PFSK-1 (cell line): Measurements from ENCODE around the gene PLPPR1.

Source experiments
- FOXP2 ChIP-seq: optimal IDR thresholded peaks from 2 replicates; pipeline ENCODE3; 2011; ENCODE audit warnings: borderline replicate concordance, control low read depth, inconsistent platforms; ENCODE audit not compliant: insufficient read depth; ENCODE audit errors: extremely low read length, extremely low read depth
- POLR2AphosphoS5 ChIP-seq: IDR thresholded peaks from 2 replicates; pipeline ENCODE4 v1.6.1; 2012; ENCODE audit warnings: low read depth, mild to moderate bottlenecking, control low read depth, low read length, moderate library complexity
- REST ChIP-seq, 2 experiments: IDR thresholded peaks; 2 replicates each; pipeline versions ENCODE4 v1.6.1 to v1.8.0; 2011 to 2012; ENCODE audit warnings: low read depth in 2 of 2, low read length in 2 of 2, control low read depth in 1 of 2, inconsistent platforms in 1 of 2, mild to moderate bottlenecking in 1 of 2, moderate library complexity in 1 of 2; ENCODE audit not compliant: insufficient read depth in 1 of 2
- SIN3A ChIP-seq: IDR thresholded peaks from 2 replicates; pipeline ENCODE4 v1.6.1; 2012; ENCODE audit warnings: mild to moderate bottlenecking, low read length, moderate library complexity, borderline replicate concordance; ENCODE audit not compliant: insufficient read depth
- TAF1 ChIP-seq: IDR thresholded peaks from 2 replicates; pipeline ENCODE4 v1.6.1; 2012; ENCODE audit warnings: low read length, control low read depth, borderline replicate concordance; ENCODE audit not compliant: insufficient read depth

Gene PLPPR1

DNA sequence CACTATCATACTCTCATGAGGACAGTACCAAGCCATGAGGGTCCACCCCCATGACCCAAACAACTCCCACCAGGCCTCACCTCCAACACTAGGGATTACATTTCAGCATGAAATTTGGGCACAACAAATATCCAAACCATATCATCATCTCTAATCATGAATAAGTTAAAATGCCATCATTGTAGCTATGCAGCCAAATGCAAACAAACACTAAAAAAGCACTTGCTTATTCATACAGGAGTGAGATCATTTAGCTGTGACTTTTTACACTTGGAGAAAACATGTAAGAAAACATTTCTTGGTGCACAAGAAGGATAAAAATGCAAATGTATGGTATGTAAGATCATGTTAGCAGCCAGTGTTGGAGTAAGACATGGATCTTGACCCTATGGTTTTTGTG, 332.1 kb downstream of the PLPPR1 start:
- TF ChIP-seq POLR2AphosphoS5 (no peak), FOXP2 (no peak), SIN3A (no peak), TAF1 (no peak), REST (IDR thresholded peaks at IDR 0.05; ENCODE audit: insufficient read depth in 1 of 2, low read depth in 2 of 2, low read length in 2 of 2) (no peak)

DNA sequence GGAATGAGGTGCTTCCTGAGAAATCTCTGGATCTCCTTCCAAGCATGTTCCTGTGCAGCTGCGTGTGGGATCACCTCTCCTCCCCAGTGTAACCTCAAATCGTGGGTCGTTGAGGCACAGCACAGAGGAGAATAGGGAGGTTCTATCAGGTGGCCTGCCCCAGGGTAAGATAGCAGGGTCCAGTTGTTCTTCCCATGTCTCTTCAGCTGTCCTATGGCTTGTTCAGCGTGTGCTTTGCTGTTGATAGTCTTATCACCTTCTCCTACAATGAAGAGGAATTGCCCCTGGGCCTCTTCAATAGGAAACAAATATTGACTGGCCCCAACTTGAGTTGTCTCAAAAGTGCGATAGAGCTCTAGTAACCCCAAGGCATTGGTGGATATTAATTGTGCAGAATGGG, 333.9 kb downstream of the PLPPR1 start:
- no peak for TF ChIP-seq FOXP2
- TF ChIP-seq REST (IDR thresholded peaks at IDR 0.05; ENCODE audit: insufficient read depth in 1 of 2, low read depth in 2 of 2, low read length in 2 of 2) = no peak
- TF ChIP-seq TAF1 = no peak
- no peak for TF ChIP-seq POLR2AphosphoS5
- TF ChIP-seq SIN3A = no peak

- TF ChIP-seq SIN3A = no peak
- TF ChIP-seq TAF1 = no peak
- TF ChIP-seq FOXP2 = no peak
- TF ChIP-seq REST (IDR thresholded peaks at IDR 0.05; ENCODE audit: insufficient read depth in 1 of 2, low read depth in 2 of 2, low read length in 2 of 2) = no peak
- no peak for TF ChIP-seq POLR2AphosphoS5
Observed at GRCh38 chr9:101365181-101365580, 336.7 kb downstream of the PLPPR1 start.

DNA sequence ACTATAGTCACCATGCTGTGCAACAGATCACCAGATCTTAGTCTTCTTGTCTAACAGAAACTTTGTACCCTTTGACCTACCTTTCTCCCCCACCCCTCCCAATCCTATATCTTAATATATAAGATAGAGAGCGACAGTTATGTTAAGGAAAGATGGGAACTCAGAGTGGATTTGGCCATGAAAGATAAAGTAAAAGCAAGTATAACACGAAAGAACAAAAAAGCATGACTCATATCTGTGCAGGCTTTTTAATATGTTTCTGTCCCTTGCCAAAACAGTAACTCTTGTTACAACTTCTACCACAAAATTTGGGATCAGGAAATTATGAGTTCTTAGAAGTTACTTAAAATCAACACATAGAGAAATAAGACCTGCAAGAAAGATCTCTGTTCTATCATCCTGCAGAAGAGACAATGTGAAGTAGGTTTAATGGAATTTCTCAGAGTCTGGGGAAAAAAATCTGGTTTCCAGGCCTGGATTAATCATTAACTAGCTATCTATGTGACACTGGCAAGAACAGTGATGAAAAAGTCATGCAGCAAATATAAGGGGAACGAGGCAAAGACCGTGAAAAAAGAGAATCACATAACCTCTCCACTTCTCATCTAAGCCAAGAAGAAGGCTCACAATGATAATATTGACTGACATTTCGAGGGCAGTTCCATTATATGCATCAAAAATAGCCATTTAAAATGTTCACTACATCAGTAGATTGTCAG, 337.7 kb downstream of the PLPPR1 start:
- TF ChIP-seq POLR2AphosphoS5 = no peak
- no peak for TF ChIP-seq REST (IDR thresholded peaks at IDR 0.05; ENCODE audit: insufficient read depth in 1 of 2, low read depth in 2 of 2, low read length in 2 of 2)
- TF ChIP-seq FOXP2 = no peak
- no peak for TF ChIP-seq SIN3A
- no peak for TF ChIP-seq TAF1

GRCh38 chr9:101367323-101367722, 338.8 kb downstream of the PLPPR1 start:
- TF ChIP-seq FOXP2 (no peak), SIN3A (no peak), REST (IDR thresholded peaks at IDR 0.05; ENCODE audit: insufficient read depth in 1 of 2, low read depth in 2 of 2, low read length in 2 of 2) (no peak), POLR2AphosphoS5 (no peak), TAF1 (no peak)
